ENCODE measurements around the gene EEF1AKMT3.

Gene EEF1AKMT3

DNA sequence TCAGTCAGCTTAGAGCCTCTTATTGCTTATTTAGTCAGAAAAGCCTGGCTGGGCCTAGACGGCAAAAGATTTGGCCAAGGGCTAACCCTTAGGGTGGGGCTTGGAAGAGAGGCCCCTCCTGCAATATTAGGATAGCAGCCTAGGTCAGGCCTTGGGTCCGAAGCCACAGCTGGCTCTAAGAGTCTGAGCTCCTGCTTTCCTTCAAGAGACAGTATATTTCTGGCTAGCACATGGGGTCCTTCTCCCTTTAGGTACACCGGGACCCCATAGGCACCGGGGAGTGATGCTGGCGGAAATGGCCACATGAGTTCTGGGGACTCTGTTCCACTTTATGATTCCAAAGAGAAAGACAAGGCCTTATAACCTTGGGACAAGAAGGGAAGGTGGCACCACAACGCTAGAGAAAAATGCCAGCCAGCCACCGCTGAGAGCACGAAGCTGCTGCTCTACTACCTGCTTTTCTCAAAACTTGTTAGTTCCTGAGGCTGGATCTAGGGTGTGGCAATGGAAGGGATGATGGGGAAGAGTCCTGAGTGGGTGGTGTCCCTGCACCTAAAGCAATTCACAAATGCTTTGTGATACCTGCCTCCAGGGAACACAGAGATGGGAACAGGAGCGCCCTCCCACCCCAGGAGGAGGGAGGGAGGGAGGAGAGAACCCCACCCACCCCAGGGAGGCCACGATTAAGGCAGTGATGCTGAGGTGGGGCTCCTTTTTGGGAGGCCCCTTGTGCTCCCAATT, 49.2 kb downstream of the EEF1AKMT3 start:
- no peak for DNase-seq

DNA sequence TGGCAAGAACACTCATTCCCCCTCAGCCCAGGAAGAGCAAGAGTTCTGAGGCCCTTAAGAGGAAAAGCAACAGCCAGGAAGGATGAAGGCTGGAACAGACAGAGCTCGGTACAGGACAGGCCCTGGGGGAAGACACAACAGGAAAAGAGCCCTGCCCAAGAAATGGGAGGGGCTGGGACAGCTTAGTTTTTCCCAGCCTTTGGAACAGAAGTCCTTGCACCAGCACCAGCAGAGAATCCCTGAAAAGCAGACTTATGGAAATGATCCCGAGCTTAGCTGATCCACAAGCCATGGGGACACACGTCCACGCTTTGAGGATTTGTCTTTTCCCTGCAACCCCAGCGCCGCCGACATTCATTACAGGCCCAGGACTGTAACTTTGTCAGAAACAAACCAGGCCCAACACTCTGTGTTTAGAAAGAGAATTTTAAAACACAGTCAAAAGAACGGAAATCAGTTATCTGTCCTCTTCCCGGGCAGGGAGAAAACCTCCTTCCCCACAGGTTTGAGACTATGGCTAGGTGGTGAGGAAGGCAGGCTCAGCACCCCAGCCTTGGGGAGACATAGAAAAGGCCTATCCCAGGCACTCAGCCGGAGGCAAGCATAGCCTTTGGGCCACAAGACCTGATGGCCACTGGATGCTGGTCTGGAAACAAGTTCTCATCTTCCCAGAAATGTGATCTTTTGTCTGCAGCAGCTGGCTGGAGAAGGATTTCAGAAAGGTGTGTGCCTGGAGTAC, 50.1 kb downstream of the EEF1AKMT3 start:
- DNase-seq: no peak

DNA sequence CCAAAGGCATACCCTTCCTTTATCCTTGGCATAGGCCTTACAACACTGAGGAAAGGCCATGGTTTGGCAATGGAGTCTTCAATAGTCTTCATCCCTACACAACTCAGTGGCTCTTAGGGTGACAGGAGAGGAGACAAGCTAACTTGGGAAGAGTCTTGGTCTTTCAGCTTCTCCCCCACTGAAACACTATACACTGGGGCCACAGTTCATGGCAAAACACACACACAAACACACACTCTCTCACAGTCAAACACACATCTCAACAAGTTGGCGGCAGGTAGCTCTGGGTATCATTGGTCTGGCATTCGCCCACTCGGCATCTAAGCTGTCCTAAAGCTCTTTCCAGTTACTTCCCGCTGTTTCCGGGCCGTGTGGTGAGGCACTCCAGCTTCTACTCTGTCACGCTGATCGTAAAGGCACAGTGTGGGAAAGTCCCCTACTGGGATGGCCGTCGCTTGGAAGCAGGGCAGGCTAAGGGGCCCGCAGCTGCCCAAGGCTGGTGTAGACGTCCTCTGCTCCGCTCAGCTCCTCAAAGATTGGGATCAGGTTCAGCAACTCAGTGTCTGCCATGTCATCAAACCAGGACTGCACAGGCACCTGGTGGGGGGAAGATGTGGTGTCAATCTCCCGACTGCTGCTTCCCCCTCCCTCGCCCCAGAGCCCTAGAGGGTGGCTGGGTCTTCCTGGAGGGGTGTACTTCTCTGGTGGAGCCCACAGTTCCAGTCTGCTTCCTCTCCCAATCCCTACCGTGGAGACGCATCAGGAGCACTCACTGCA, 50.9 kb downstream of the EEF1AKMT3 start:
- DNase-seq: no peak

DNA sequence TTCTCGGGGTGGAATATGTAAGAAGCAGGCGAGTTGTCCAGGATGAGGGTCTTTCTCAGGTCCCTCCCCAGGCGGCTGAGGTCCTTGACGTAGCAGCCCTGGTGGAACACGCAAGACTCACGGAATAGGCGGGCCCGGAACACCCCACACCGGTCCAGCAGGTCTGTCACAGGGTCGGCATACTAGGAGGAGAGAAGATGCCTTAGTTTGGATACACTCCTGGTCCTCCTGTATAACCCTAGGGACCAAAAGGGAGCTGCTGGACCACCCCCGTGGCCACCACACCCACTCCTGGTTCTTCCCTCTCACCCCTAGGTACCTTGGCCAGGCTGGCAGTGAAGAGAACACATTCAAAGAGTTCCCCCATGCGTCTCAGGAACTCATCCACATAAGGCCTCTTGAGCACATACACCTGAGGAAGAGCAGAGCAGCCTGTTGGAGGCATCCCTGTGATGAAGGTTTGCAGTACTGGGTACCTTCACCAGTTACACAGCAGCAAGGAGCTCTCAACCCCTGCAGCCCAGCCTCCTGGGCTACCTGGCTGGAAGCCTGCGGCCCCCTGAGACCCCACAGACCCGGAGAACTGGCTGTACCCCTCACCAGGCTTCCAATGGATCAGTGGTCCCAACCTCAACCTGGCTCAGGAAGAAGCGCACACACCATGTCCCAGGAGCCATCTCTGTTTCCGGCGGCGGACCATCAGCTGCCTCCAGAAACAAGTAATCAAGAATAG, 51.7 kb downstream of the EEF1AKMT3 start:
- no peak for DNase-seq

DNA sequence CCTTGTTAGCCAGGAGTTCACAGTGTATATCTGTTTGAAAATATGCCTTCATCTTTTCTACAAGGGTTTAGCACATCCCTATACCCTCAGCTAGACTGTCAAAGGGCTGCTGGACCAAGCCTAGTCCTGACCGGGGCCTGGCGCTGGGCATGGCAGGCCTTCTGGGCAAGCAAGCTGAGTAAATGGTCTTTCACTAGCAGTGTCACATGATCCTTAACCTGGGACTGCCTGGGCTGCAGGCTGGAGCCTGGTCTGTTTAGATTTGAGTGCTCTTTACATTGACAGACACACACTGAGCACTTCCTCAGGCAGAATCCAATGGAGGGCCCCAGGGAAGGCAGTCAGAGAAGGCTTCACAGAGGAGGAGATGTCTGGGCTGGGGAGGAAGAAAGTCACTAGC, 53.0 kb downstream of the EEF1AKMT3 start:
- no peak for DNase-seq

DNA sequence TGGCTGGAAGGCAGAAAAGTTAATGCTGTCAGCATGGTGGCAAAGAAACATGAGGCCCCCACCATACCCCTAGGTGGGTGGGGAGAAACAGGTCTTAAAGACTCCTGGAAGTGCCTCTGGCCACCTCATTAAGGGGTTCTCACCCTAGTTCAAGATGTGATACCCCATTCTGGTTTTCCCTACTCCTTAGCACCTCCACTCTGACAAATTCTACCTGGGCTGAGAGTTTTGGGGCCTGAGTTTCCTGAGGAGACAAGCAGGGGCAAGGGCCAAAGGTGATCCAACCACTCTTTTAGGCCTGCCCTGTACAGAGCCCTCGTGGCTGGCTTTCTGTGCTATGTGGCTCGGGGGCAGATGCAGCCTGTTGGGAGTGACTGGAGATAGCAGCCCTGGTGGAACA, 54.0 kb downstream of the EEF1AKMT3 start:
- no peak for DNase-seq

DNA sequence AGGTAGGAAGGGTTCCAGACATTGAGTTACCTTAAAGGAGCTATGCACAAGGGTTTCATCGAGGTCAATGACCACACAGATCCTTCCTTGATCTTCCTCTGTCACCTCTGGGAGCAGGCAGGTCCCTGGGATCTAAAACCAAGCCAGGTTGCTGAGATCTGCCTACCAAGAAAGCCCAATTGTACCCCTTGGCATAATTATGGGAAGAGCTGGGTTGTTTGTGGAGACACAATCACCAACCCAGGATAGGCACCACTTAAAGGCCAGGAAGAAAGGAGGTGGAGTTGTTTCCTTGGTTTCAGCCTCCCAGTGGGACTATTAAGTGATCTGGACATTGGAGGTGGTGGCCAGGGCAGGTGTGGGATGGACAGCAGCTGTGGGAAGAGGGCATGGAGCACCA, 54.6 kb downstream of the EEF1AKMT3 start:
- DNase-seq: no peak

DNA sequence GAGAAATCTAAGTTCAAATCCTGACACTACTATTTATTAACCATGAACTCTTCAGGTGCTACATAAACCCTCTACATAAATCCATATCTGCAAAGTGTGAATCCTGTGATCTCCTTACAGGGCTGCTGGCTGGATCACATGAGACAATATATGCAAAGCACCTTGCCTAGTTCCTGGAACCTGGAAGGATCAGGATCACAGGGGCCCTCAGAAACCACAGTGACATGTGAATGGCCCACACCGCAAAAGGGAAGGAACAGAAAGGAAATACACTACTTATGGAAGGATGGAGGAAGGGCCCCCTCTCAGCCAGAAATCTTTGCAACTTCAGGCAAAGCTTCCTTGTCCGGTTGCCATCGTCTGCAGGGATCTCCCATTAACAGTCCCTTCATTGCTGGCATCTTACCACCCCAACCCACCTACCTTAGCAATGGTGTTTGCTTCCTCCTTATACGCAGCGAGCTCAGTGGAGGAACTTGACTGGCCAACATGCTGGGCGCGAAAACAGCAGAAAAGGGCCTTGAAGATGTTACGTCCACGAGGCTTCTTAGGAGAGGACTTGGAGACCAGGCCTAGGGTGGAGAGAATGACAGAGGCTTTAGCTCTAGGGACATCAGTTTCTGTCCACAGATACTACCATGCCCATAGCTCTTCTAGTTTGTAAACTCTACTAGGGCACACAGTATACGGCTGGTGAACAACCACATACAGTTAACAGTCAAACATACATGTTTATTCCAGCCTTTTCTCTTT, 56.8 kb downstream of the EEF1AKMT3 start:
- no peak for DNase-seq

DNA sequence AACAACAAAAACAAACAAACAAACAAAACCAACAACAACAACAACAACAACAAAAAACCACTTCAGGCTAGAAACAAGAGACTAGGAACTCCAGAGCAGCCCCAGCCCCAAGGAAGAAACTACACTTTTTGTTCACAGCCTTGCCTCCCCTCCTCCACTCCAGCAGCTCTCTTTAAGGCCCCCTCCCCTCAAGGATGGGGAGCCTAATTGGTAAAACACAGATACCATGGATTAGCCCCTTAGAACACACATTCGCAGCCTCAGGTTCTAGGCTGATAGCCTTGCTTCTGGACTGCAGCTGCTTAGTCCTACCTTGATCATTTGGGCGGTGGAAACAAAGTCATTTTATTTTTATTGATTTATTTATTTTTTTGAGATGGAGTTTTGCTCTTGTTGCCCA, 58.0 kb downstream of the EEF1AKMT3 start:
- no peak for DNase-seq
